B cell (primary cell): Measurements from ENCODE around the gene SHC3. TPM values are rescaled to one million over a fixed set of nuclear protein-coding genes. Genes with fewer than 3 reads are reported as not detected.

Experiments used
- ATAC-seq: fragments of 200-7000 bp; cut with Tn5 transposase; one replicate; pipeline ENCODE4 v1.10.0; 2021; ENCODE audit warnings: low read depth, mild to moderate bottlenecking, moderate number of reproducible peaks, moderate library complexity
- CTCF ChIA-PET: fragments of 350-600 bp; sonication (Branson Sonifier 250); formaldehyde crosslinking; loops from one replicate; lab custom pipeline; 2021; ENCODE audit warnings: antibody characterized with exemption, inconsistent platforms; lab: Charles Lee
- POLR2A ChIA-PET: fragments of 350-600 bp; sonication (Branson Sonifier 250); formaldehyde crosslinking; loops from one replicate; lab custom pipeline; 2021; ENCODE audit warnings: antibody characterized with exemption; lab: Charles Lee
- DNase-seq: peaks from one replicate; pipeline ENCODE4 v3.0.0; 2013
- H2AFZ ChIP-seq: 2 replicates; pipeline ENCODE4 v1.6.1; 2012; ENCODE audit warnings: mild to moderate bottlenecking, low read depth, low read length; ENCODE audit not compliant: insufficient read depth, poor library complexity, severe bottlenecking
- H3K27ac ChIP-seq, 2 donors: 1 replicate in 1 of 2; 2 replicates in 1 of 2; pipeline ENCODE4 v1.5.1; 2012 to 2013; ENCODE audit warnings: low read length in 2 of 2, mild to moderate bottlenecking in 2 of 2, moderate library complexity in 1 of 2
- H3K27me3 ChIP-seq, 4 experiments: fragments of 200-600 bp in 1 of 4; sonication (generic) in 1 of 4; replicated peaks in 1 of 4; 1 replicate in 2 of 4; 2 replicates in 2 of 4; pipeline versions ENCODE4 v1.6.1 to v1.7.0; 2013 to 2016; ENCODE audit warnings: low read length in 3 of 4, mild to moderate bottlenecking in 2 of 4, mixed read lengths in 1 of 4, moderate library complexity in 1 of 4; ENCODE audit not compliant: insufficient read depth in 4 of 4, control insufficient read depth in 3 of 4; ENCODE audit errors: control extremely low read depth in 1 of 4
- H3K36me3 ChIP-seq, 2 experiments: replicated peaks in 1 of 2; 1 replicate in 1 of 2; 2 replicates in 1 of 2; pipeline versions ENCODE4 v1.6.1 to v1.7.1; 2013; ENCODE audit warnings: low read length in 1 of 2; ENCODE audit not compliant: insufficient read depth in 2 of 2, control insufficient read depth in 1 of 2; ENCODE audit errors: control extremely low read depth in 1 of 2, extremely low read depth in 1 of 2
- H3K4me1 ChIP-seq, 2 donors: fragments of 200-600 bp in 1 of 2; sonication (generic) in 1 of 2; 1 replicate in 1 of 2; 2 replicates in 1 of 2; pipeline versions ENCODE4 v1.5.1 to v1.6.1; 2013 to 2017; ENCODE audit warnings: low read length in 2 of 2; ENCODE audit not compliant: control insufficient read depth in 2 of 2, insufficient read depth in 2 of 2
- H3K4me2 ChIP-seq: replicated peaks from 2 replicates; pipeline ENCODE3; 2012; ENCODE audit warnings: mild to moderate bottlenecking, low read depth, low read length; ENCODE audit not compliant: poor library complexity, severe bottlenecking
- H3K4me3 ChIP-seq, 5 experiments: fragments of 200-600 bp in 1 of 5; sonication (generic) in 1 of 5; 1 replicate in 3 of 5; 2 replicates in 2 of 5; pipeline versions ENCODE4 v1.5.1 to v1.7.0; 2011 to 2016; ENCODE audit warnings: low read length in 4 of 5, mild to moderate bottlenecking in 4 of 5, low read depth in 2 of 5, control low read depth in 1 of 5, moderate library complexity in 1 of 5; ENCODE audit not compliant: insufficient read depth in 1 of 5; ENCODE audit errors: control extremely low read depth in 1 of 5, extremely low read depth in 1 of 5
- H3K79me2 ChIP-seq: fragments of 200-600 bp; sonication (generic); one replicate; pipeline ENCODE4 v1.6.0; 2016; ENCODE audit warnings: low read length; ENCODE audit not compliant: control insufficient read depth, insufficient read depth
- H3K9ac ChIP-seq: fragments of 200-600 bp; sonication (generic); 2 replicates; pipeline ENCODE4 v1.6.1; 2017; ENCODE audit warnings: mild to moderate bottlenecking, low read length, moderate library complexity
- H3K9me3 ChIP-seq, 3 donors: one replicate each; pipeline versions ENCODE4 v1.6.1 to v1.7.1; 2013; ENCODE audit warnings: low read length in 2 of 3; ENCODE audit not compliant: control insufficient read depth in 2 of 3, insufficient read depth in 1 of 3; ENCODE audit errors: control extremely low read depth in 1 of 3
- H4K20me1 ChIP-seq: 2 replicates; pipeline ENCODE4 v1.6.0; 2012; ENCODE audit warnings: mild to moderate bottlenecking, low read length; ENCODE audit not compliant: insufficient read depth, control insufficient read depth, poor library complexity, severe bottlenecking
- H3K27ac Mint-ChIP-seq: one replicate; pipeline ENCODE4 v1.8.0; 2021; ENCODE audit warnings: mixed read lengths
- H3K27me3 Mint-ChIP-seq: one replicate; pipeline ENCODE4 v1.8.0; 2021; ENCODE audit warnings: mixed read lengths
- H3K4me1 Mint-ChIP-seq: one replicate; pipeline ENCODE4 v1.8.0; 2021; ENCODE audit warnings: mixed read lengths
- H3K4me3 Mint-ChIP-seq: one replicate; pipeline ENCODE4 v1.8.0; 2021; ENCODE audit warnings: mixed read lengths
- H3K9me3 Mint-ChIP-seq: one replicate; pipeline ENCODE4 v1.8.0; 2022; ENCODE audit warnings: mixed read lengths; ENCODE audit not compliant: insufficient read depth
- CTCF ChIP-seq: fragments of 200-600 bp; IDR thresholded peaks from one replicate; pipeline ENCODE4 v1.8.0; 2022; ENCODE audit warnings: antibody characterized with exemption, mild to moderate bottlenecking
- EZH2 ChIP-seq: IDR thresholded peaks from 2 replicates; pipeline ENCODE4 v1.6.1; 2012; ENCODE audit warnings: borderline replicate concordance, low read depth, mild to moderate bottlenecking, moderate library complexity, low read length; ENCODE audit not compliant: insufficient read depth, poor library complexity, severe bottlenecking
- WGBS: methylation state at CpG from one replicate; pipeline ENCODE4 v1.1.5; 2013; ENCODE audit warnings: missing lambda C conversion rate; ENCODE audit not compliant: insufficient coverage; 5-methylcytosine and 5-hydroxymethylcytosine counted together
- intact Hi-C: fragments of 100-400 bp; cut with micrococcal nuclease; formaldehyde crosslinking; loops from one replicate; pipeline ENCODE4 v1.10.0; 2022
- polyA plus RNA-seq: library from polyadenylated mRNA; depleted of rRNA; stranded (reverse); fragments of >200 nt; gene quantifications from 2 replicates; pipeline ENCODE4 v1.2.3, GENCODE V29; 2012
- total RNA-seq, 2 donors: library from RNA; stranded (reverse); fragments of 120-200 nt in 1 of 2; gene quantifications; 1 replicate in 1 of 2; 2 replicates in 1 of 2; pipeline versions ENCODE4 v1.2.3 to v1.2.4, GENCODE V29; 2013 to 2022

Gene SHC3
- total and polyA plus RNA-seq, 2 donors (not counting 1 experiment from before 2014, with no cell fraction given) = 0.03 TPM; not detected in 1

GRCh38 chr9:89207026-89207425, 28.4 kb upstream of the SHC3 start:
- Histone ChIP-seq H3K4me1 (no peaks in the 10 kb centered on the region), H3K79me2 (no peaks in the 10 kb centered on the region), H3K27ac (no peak overlapping the region), H2AFZ (no peak overlapping the region), H3K36me3 (no peaks in the 10 kb centered on the region), H3K4me3 (no peak overlapping the region), H3K9ac (no peak overlapping the region), H3K4me2 (no peak overlapping the region), H3K9me3 (no peaks in the 10 kb centered on the region), H3K27me3 (no peaks in the 10 kb centered on the region), H4K20me1 (no peaks in the 10 kb centered on the region)
- TF ChIP-seq CTCF (no peak), EZH2 (no peak)
- ATAC-seq (no peak), DNase-seq (no peak)
- Mint-ChIP-seq H3K4me1 (no peaks in the 10 kb centered on the region), H3K4me3 (no peak overlapping the region), H3K27me3 (peaks cover 8% of the 10 kb centered on the region), H3K9me3 (no peaks in the 10 kb centered on the region), H3K27ac (no peak overlapping the region)
- ChIA-PET POLR2A (no interaction called here), CTCF (no interaction called here)
- 80% methylated on average over 2 of the region's 4 CpGs for whole genome bisulfite sequencing
- intact Hi-C loops = no loop called here

- Histone ChIP-seq H3K79me2 (no peaks in the 10 kb centered on the region), H2AFZ (no peak overlapping the region), H4K20me1 (no peaks in the 10 kb centered on the region), H3K27me3 (no peaks in the 10 kb centered on the region), H3K9me3 (no peaks in the 10 kb centered on the region), H3K36me3 (no peaks in the 10 kb centered on the region), H3K4me2 (no peak overlapping the region), H3K9ac (no peak overlapping the region), H3K27ac (no peak overlapping the region), H3K4me3 (no peak overlapping the region), H3K4me1 (no peaks in the 10 kb centered on the region)
- Mint-ChIP-seq H3K27me3 (peaks cover 8% of the 10 kb centered on the region), H3K9me3 (peaks cover 8% of the 10 kb centered on the region), H3K27ac (no peak overlapping the region), H3K4me1 (no peaks in the 10 kb centered on the region), H3K4me3 (no peak overlapping the region)
- ChIA-PET POLR2A (no interaction called here), CTCF (no interaction called here)
- TF ChIP-seq EZH2 (no peak), CTCF (no peak)
- ATAC-seq (no peak), DNase-seq (no peak)
- 86% methylated on average over 5 of the region's 5 CpGs for WGBS
- intact Hi-C loops = no loop called here
Observed at GRCh38 chr9:89204801-89205200, 26.2 kb upstream of the SHC3 start.
